ENCODE data around the gene ATF7IP2. TPM values are rescaled to one million over a fixed set of nuclear protein-coding genes. Genes with fewer than 3 reads are reported as not detected.
A peak's percentile ranks its signal among the peaks of the same experiment; 100 is the strongest.

ATF7IP2 gene
- total and polyA plus RNA-seq, 9 of the 15 experiments (the other 6 are each of a cell fraction or from before 2014, with no cell fraction given): 131 to 515 (median 196) TPM

DNA sequence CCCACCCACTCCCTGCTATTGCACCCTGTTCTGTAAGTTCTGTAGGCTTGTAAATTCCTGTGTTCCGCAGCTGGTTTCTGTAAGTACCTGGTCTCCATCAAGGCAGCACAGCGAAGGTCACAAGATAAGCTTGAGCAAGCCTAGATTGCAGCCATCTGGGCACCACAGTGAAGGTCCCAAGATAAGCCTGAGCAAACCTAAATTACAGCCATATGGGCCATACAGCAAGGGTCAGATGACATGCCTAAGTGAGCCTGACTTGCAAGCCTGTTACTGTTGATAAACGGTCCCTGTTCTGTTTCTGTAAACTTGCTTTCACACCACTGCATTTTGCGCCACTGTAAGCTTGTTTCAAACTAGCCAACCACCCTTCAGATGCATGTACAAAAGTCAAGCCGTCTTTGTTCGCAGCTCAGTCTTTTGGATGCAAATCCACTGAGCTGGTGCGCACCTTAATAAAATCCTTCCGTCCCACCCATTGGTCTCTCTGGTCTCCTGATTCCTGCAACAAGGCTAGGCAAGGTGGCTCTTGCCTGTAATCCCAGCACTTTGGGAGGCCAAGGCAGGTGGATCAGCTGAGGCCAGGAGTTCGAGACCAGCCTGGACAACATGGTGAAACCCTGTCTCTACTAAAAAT is 42.6 kb upstream of the ATF7IP2 start (continued):
- TF ChIP-seq JUN (IDR thresholded peaks at IDR 0.05; ENCODE audit: borderline replicate concordance, low read depth, low read length) (0 out of 2 replicates have a peak, but pooled peaks have one; percentile 6), JUN (CRISPR knock-in tag; IDR thresholded peaks at IDR 0.05; ENCODE audit: borderline replicate concordance) (no peak), ZZZ3 (IDR thresholded peaks at IDR 0.05) (no peak), ZC3H4 (CRISPR knock-in tag; IDR thresholded peaks at IDR 0.05; ENCODE audit: borderline replicate concordance) (no peak), SMARCC2 (IDR thresholded peaks at IDR 0.05; ENCODE audit: low read depth) (no peak), NCOR1 (IDR thresholded peaks at IDR 0.05) (peak; percentile 91), NBN (IDR thresholded peaks at IDR 0.05; ENCODE audit: low read depth) (peak; percentile 70; the same call in 1 of the 2 replicates), HNRNPH1 (optimal IDR thresholded peaks at IDR 0.05; ENCODE audit: low read depth, low read length) (no peak), ZNF274 (IDR thresholded peaks at IDR 0.05; ENCODE audit: borderline replicate concordance, low read depth, low read length) (peak; percentile 23; the same call in 1 of the 2 replicates), ETV1 (tag; conservative IDR thresholded peaks at IDR 0.05; ENCODE audit: low read depth) (no peak), GABPA (tag; conservative IDR thresholded peaks at IDR 0.05; ENCODE audit: low read depth) (no peak), RFX1 (IDR thresholded peaks at IDR 0.05) (no peak), SRSF3 (IDR thresholded peaks at IDR 0.05; ENCODE audit: insufficient read depth, low read length) (no peak), CHD2 (IDR thresholded peaks at IDR 0.05; ENCODE audit: low read depth, low read length) (no peak), MEF2A (IDR thresholded peaks at IDR 0.05; ENCODE audit: control insufficient read depth, low read depth, low read length) (no peak), ZNF766 (CRISPR knock-in tag; conservative IDR thresholded peaks at IDR 0.05) (no peak)
- TF ChIP-seq, protein P1, sequence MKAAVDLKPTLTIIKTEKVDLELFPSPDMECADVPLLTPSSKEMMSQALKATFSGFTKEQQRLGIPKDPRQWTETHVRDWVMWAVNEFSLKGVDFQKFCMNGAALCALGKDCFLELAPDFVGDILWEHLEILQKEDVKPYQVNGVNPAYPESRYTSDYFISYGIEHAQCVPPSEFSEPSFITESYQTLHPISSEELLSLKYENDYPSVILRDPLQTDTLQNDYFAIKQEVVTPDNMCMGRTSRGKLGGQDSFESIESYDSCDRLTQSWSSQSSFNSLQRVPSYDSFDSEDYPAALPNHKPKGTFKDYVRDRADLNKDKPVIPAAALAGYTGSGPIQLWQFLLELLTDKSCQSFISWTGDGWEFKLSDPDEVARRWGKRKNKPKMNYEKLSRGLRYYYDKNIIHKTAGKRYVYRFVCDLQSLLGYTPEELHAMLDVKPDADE (conservative IDR thresholded peaks at IDR 0.05; ENCODE audit: control insufficient read depth, low read depth, low read length): 0 out of 2 replicates have a peak, but pooled peaks have one; percentile 27
- TF ChIP-seq, protein P2, sequence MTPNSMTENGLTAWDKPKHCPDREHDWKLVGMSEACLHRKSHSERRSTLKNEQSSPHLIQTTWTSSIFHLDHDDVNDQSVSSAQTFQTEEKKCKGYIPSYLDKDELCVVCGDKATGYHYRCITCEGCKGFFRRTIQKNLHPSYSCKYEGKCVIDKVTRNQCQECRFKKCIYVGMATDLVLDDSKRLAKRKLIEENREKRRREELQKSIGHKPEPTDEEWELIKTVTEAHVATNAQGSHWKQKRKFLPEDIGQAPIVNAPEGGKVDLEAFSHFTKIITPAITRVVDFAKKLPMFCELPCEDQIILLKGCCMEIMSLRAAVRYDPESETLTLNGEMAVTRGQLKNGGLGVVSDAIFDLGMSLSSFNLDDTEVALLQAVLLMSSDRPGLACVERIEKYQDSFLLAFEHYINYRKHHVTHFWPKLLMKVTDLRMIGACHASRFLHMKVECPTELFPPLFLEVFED (CRISPR knock-in tag; conservative IDR thresholded peaks at IDR 0.05): no peak
- TF ChIP-seq, protein P3, sequence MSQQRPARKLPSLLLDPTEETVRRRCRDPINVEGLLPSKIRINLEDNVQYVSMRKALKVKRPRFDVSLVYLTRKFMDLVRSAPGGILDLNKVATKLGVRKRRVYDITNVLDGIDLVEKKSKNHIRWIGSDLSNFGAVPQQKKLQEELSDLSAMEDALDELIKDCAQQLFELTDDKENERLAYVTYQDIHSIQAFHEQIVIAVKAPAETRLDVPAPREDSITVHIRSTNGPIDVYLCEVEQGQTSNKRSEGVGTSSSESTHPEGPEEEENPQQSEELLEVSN (IDR thresholded peaks at IDR 0.05; ENCODE audit: borderline replicate concordance in 1 of 2, extremely low read depth in 1 of 2, insufficient read depth in 1 of 2, insufficient read length in 1 of 2, low read depth in 1 of 2, low read length in 1 of 2, poor library complexity in 1 of 2, severe bottlenecking in 1 of 2): no peak
- TF ChIP-seq, protein P4, sequence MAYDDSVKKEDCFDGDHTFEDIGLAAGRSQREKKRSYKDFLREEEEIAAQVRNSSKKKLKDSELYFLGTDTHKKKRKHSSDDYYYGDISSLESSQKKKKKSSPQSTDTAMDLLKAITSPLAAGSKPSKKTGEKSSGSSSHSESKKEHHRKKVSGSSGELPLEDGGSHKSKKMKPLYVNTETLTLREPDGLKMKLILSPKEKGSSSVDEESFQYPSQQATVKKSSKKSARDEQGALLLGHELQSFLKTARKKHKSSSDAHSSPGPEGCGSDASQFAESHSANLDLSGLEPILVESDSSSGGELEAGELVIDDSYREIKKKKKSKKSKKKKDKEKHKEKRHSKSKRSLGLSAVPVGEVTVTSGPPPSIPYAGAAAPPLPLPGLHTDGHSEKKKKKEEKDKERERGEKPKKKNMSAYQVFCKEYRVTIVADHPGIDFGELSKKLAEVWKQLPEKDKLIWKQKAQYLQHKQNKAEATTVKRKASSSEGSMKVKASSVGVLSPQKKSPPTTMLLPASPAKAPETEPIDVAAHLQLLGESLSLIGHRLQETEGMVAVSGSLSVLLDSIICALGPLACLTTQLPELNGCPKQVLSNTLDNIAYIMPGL (CRISPR knock-in tag; IDR thresholded peaks at IDR 0.05): no peak
- TF ChIP-seq, protein P5, sequence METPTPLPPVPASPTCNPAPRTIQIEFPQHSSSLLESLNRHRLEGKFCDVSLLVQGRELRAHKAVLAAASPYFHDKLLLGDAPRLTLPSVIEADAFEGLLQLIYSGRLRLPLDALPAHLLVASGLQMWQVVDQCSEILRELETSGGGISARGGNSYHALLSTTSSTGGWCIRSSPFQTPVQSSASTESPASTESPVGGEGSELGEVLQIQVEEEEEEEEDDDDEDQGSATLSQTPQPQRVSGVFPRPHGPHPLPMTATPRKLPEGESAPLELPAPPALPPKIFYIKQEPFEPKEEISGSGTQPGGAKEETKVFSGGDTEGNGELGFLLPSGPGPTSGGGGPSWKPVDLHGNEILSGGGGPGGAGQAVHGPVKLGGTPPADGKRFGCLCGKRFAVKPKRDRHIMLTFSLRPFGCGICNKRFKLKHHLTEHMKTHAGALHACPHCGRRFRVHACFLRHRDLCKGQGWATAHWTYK (CRISPR knock-in tag; IDR thresholded peaks at IDR 0.05): no peak
